ENCODE measurements around the gene TMEM176A. TPM values are rescaled to one million over a fixed set of nuclear protein-coding genes. Genes with fewer than 3 reads are reported as not detected.

TMEM176A gene
- total and polyA plus RNA-seq, 2 donors (not counting 1 experiment from before 2014, with no cell fraction given): 0.12 to 14.2 TPM

- Histone ChIP-seq H3K27me3 (ENCODE audit: control insufficient read depth, insufficient read depth, low read length) (no peaks in the 10 kb centered on the region), H3K79me2 (ENCODE audit: control insufficient read depth, insufficient read depth, low read length) (no peaks in the 10 kb centered on the region), H4K20me1 (ENCODE audit: control insufficient read depth, extremely low read depth, insufficient read depth, low read length) (no peaks in the 10 kb centered on the region), H3K9ac (ENCODE audit: insufficient read depth, low read length) (no peak overlapping the region), H3K4me1 (ENCODE audit: control insufficient read depth, extremely low read depth, insufficient read depth, low read length) (no peaks in the 10 kb centered on the region), H2AFZ (ENCODE audit: low read length) (no peak overlapping the region), H3K4me2 (ENCODE audit: extremely low read depth, insufficient read depth, low read length) (no peak overlapping the region), H3K36me3 (ENCODE audit: control insufficient read depth, insufficient read depth, low read length) (no peaks in the 10 kb centered on the region), H3K9me3 (ENCODE audit: control insufficient read depth, insufficient read depth, low read depth, low read length) (no peaks in the 10 kb centered on the region), H3K4me3 (replicated peaks in 1 of 4; ENCODE audit: control extremely low read depth in 1 of 4, insufficient read depth in 1 of 4, low read depth in 3 of 4, low read length in 4 of 4) (no peak overlapping the region), H3K27ac (ENCODE audit: insufficient read depth, low read length) (no peak overlapping the region)
- DNase-seq (ENCODE audit: low read depth in 2 of 2): no peak
- TF ChIP-seq CTCF (conservative IDR thresholded peaks at IDR 0.05 in 1 of 2, IDR thresholded peaks at IDR 0.05 in 1 of 2; ENCODE audit: low read depth in 1 of 2, low read length in 2 of 2): no peak
- no peak for TF ChIP-seq EZH2 (IDR thresholded peaks at IDR 0.05; ENCODE audit: low read length, missing control alignments)
Measured at GRCh38 chr7:150846291-150847115, 45.9 kb downstream of the TMEM176A start.

- Histone ChIP-seq H3K9me3 (ENCODE audit: control insufficient read depth, insufficient read depth, low read depth, low read length) (no peaks in the 10 kb centered on the region), H3K79me2 (ENCODE audit: control insufficient read depth, insufficient read depth, low read length) (no peaks in the 10 kb centered on the region), H3K27me3 (ENCODE audit: control insufficient read depth, insufficient read depth, low read length) (no peaks in the 10 kb centered on the region), H3K4me3 (replicated peaks in 1 of 4; ENCODE audit: control extremely low read depth in 1 of 4, insufficient read depth in 1 of 4, low read depth in 3 of 4, low read length in 4 of 4) (no peak overlapping the region), H3K36me3 (ENCODE audit: control insufficient read depth, insufficient read depth, low read length) (no peaks in the 10 kb centered on the region), H3K4me1 (ENCODE audit: control insufficient read depth, extremely low read depth, insufficient read depth, low read length) (no peaks in the 10 kb centered on the region), H3K27ac (ENCODE audit: insufficient read depth, low read length) (no peak overlapping the region), H3K4me2 (ENCODE audit: extremely low read depth, insufficient read depth, low read length) (no peak overlapping the region), H2AFZ (ENCODE audit: low read length) (no peak overlapping the region), H3K9ac (ENCODE audit: insufficient read depth, low read length) (no peak overlapping the region), H4K20me1 (ENCODE audit: control insufficient read depth, extremely low read depth, insufficient read depth, low read length) (no peaks in the 10 kb centered on the region)
- TF ChIP-seq EZH2 (IDR thresholded peaks at IDR 0.05; ENCODE audit: low read length, missing control alignments) (no peak), CTCF (conservative IDR thresholded peaks at IDR 0.05 in 1 of 2, IDR thresholded peaks at IDR 0.05 in 1 of 2; ENCODE audit: low read depth in 1 of 2, low read length in 2 of 2) (no peak)
- no peak for DNase-seq (ENCODE audit: low read depth in 2 of 2)
Measured at GRCh38 chr7:150847536-150847935, 47.0 kb downstream of the TMEM176A start.

- H3K4me3 ChIP-seq (replicated peaks in 1 of 4; ENCODE audit: control extremely low read depth in 1 of 4, insufficient read depth in 1 of 4, low read depth in 3 of 4, low read length in 4 of 4): no peak overlapping the region
- H3K36me3 ChIP-seq (ENCODE audit: control insufficient read depth, insufficient read depth, low read length): no peaks in the 10 kb centered on the region
- H3K27me3 ChIP-seq (ENCODE audit: control insufficient read depth, insufficient read depth, low read length): no peaks in the 10 kb centered on the region
- DNase-seq (ENCODE audit: low read depth in 2 of 2): no peak
- H4K20me1 ChIP-seq (ENCODE audit: control insufficient read depth, extremely low read depth, insufficient read depth, low read length): no peaks in the 10 kb centered on the region
- H3K4me2 ChIP-seq (ENCODE audit: extremely low read depth, insufficient read depth, low read length): no peak overlapping the region
- H3K79me2 ChIP-seq (ENCODE audit: control insufficient read depth, insufficient read depth, low read length): no peaks in the 10 kb centered on the region
- no peak for TF ChIP-seq CTCF (conservative IDR thresholded peaks at IDR 0.05 in 1 of 2, IDR thresholded peaks at IDR 0.05 in 1 of 2; ENCODE audit: low read depth in 1 of 2, low read length in 2 of 2)
- TF ChIP-seq EZH2 (IDR thresholded peaks at IDR 0.05; ENCODE audit: low read length, missing control alignments): no peak
- H3K4me1 ChIP-seq (ENCODE audit: control insufficient read depth, extremely low read depth, insufficient read depth, low read length): no peaks in the 10 kb centered on the region
- H3K27ac ChIP-seq (ENCODE audit: insufficient read depth, low read length): no peak overlapping the region
- H3K9me3 ChIP-seq (ENCODE audit: control insufficient read depth, insufficient read depth, low read depth, low read length): no peaks in the 10 kb centered on the region
- no peak overlapping the region for H2AFZ ChIP-seq (ENCODE audit: low read length)
- H3K9ac ChIP-seq (ENCODE audit: insufficient read depth, low read length): no peak overlapping the region
Measured at GRCh38 chr7:150848111-150848510, 47.5 kb downstream of the TMEM176A start.
